ENCODE measurements around the gene AREG.

- no peak for TF ChIP-seq CTCF (IDR thresholded peaks at IDR 0.05; ENCODE audit: poor library complexity)
- no peak for TF ChIP-seq EZH2phosphoT487 (IDR thresholded peaks at IDR 0.05; ENCODE audit: low read depth, severe bottlenecking, unreplicated experiment)
Observed at GRCh38 chr4:74486905-74487304, 42.0 kb downstream of the AREG start.
